Psoas muscle (tissue), 8 donors: ENCODE results near the gene TLR6. TPM values are rescaled to one million over a fixed set of nuclear protein-coding genes. Genes with fewer than 3 reads are reported as not detected.
"Not testable (repeated sequence)": the region's sequence is repeated elsewhere in the genome, so short reads cannot be mapped to it uniquely, and the experiment has no call there.

ENCODE experiments used
- ATAC-seq, 4 donors: fragments of 200-7000 bp; cut with Tn5 transposase; one replicate each; pipeline ENCODE4 v1.9.1; 2020; ENCODE audit warnings: moderate library complexity in 3 of 4, mild to moderate bottlenecking in 2 of 4
- DNase-seq, 2 donors: peaks; one replicate each; pipeline ENCODE4 v3.0.0-alpha.2; 2020
- H3K27ac ChIP-seq: fragments of 200-600 bp; one replicate; pipeline ENCODE4 v1.8.0; 2022
- H3K27me3 ChIP-seq, 3 donors: fragments of 200-600 bp in 1 of 3; one replicate each; pipeline versions ENCODE4 v1.6.1 to v1.8.0; 2013 to 2022; ENCODE audit warnings: low read length in 2 of 3, mild to moderate bottlenecking in 2 of 3, moderate library complexity in 1 of 3; ENCODE audit not compliant: insufficient read depth in 3 of 3
- H3K36me3 ChIP-seq, 2 donors: fragments of 200-600 bp in 1 of 2; one replicate each; pipeline versions ENCODE4 v1.6.1 to v1.8.0; 2013 to 2022; ENCODE audit warnings: low read depth in 1 of 2, mild to moderate bottlenecking in 1 of 2, moderate library complexity in 1 of 2; ENCODE audit not compliant: insufficient read depth in 1 of 2
- H3K4me1 ChIP-seq: fragments of 200-600 bp; one replicate; pipeline ENCODE4 v1.8.0; 2022
- H3K4me3 ChIP-seq: fragments of 200-600 bp; one replicate; pipeline ENCODE4 v1.8.0; 2022; ENCODE audit warnings: mild to moderate bottlenecking
- H3K9me3 ChIP-seq: fragments of 200-600 bp; one replicate; pipeline ENCODE4 v1.8.0; 2022
- CTCF ChIP-seq: fragments of 200-600 bp; IDR thresholded peaks from one replicate; pipeline ENCODE4 v1.8.0; 2022; ENCODE audit warnings: antibody characterized with exemption
- WGBS, 3 donors: extraction: QIAGEN DNeasy Blood & Tissue Kit; methylation state at CpG; one replicate each; pipeline versions ENCODE4 v1.1.6 to v1.1.7; 2013; 5-methylcytosine and 5-hydroxymethylcytosine counted together
- intact Hi-C, 2 donors: fragments of 100-400 bp; cut with DNase I; formaldehyde crosslinking; loops; one replicate each; pipeline versions ENCODE4 v1.11.0 to v1.14.2; 2022
- polyA plus RNA-seq, 3 donors: library from polyadenylated mRNA; stranded (reverse); fragments of 200-250 nt; gene quantifications; one replicate each; pipeline ENCODE4 v1.2.3, GENCODE V29; 2013
- total RNA-seq, 4 donors: library from RNA; stranded (reverse); fragmentation: NEBNext Ultra II Directional in 2 of 4; extraction: Animal tissue kit (Norgen Biotek cat#: 25700) in 2 of 4; gene quantifications; one replicate each; pipeline versions ENCODE4 v1.2.1 to v1.2.4, GENCODE V29; 2021 to 2023
- donor health status: healthy with polysubstance abuse.
- donor health status: DM: no; HTN: no; CAD: no; lungs with moderate emphysema.
- donor health status: Bipolar disorder and iron deficiency.
- donor health status: healthy.
- donor health status: DM: yes; HTN: yes; CAD: no.
- donor health status: DM: no; HTN: no; CAD: no.
- donor health status: DM: no; HTN: no; CAD: no.
- donor health status: DM: yes; HTN: yes; CAD: no.

TLR6 gene
- total and polyA plus RNA-seq, 7 donors = 0.12 to 1.3 (median 0.79) TPM

GRCh38 chr4:38780833-38781484 lies 75.7 kb downstream of the TLR6 start:
- intact Hi-C loops = loop anchor here in 1 of 2 donors (5.0 kb wide), 1 partner anchor 719 kb away; no protein-coding TSS in a partner anchor
- Histone ChIP-seq H3K27ac (no peak overlapping the region), H3K27me3 (no peaks in the 10 kb centered on the region), H3K4me1 (no peaks in the 10 kb centered on the region), H3K4me3 (no peak overlapping the region), H3K36me3 (no peaks in the 10 kb centered on the region), H3K9me3 (no peaks in the 10 kb centered on the region)
- no peak for ATAC-seq
- 92 to 96% (median 94%) methylated on average over 4 of the region's 4 CpGs for WGBS, 3 donors
- TF ChIP-seq CTCF = no peak
- no peak for DNase-seq

GRCh38 chr4:38779790-38780189 lies 76.8 kb downstream of the TLR6 start:
- Histone ChIP-seq H3K4me1 (no peaks in the 10 kb centered on the region), H3K36me3 (no peaks in the 10 kb centered on the region), H3K27me3 (no peaks in the 10 kb centered on the region), H3K9me3 (no peaks in the 10 kb centered on the region), H3K4me3 (no peak overlapping the region), H3K27ac (no peak overlapping the region)
- intact Hi-C loops = loop anchor here in 1 of 2 donors (5.0 kb wide), 1 partner anchor 717 kb away; no protein-coding TSS in a partner anchor
- DNase-seq (no peak), ATAC-seq (no peak)
- 69 to 79% (median 77%) methylated on average over 5 of the region's 5 CpGs for WGBS, 3 donors
- TF ChIP-seq CTCF = no peak

- DNase-seq, H3K36me3 ChIP-seq, H3K9me3 ChIP-seq, intact Hi-C loops, H3K27me3 ChIP-seq, ATAC-seq, H3K27ac ChIP-seq, H3K4me3 ChIP-seq, H3K4me1 ChIP-seq: not testable (repeated sequence)
- 74 to 86% (median 85%) methylated on average over 2 of the region's 2 CpGs for WGBS, 3 donors
Observed at GRCh38 chr4:38777925-38778324, 78.7 kb downstream of the TLR6 start.

- intact Hi-C loops = no loop called here
- no peak overlapping the region for H3K27ac ChIP-seq
- no peak for TF ChIP-seq CTCF
- no peaks in the 10 kb centered on the region for H3K36me3 ChIP-seq
- H3K4me3 ChIP-seq = no peak overlapping the region
- H3K27me3 ChIP-seq = no peaks in the 10 kb centered on the region
- H3K4me1 ChIP-seq = no peaks in the 10 kb centered on the region
- WGBS, 3 donors = 71 to 82% (median 79%) methylated on average over 2 of the region's 2 CpGs
- DNase-seq (no peak), ATAC-seq (no peak)
- H3K9me3 ChIP-seq = no peaks in the 10 kb centered on the region
Observed at GRCh38 chr4:38775326-38775725, 81.3 kb downstream of the TLR6 start.

- Histone ChIP-seq H3K4me1 (no peaks in the 10 kb centered on the region), H3K27me3 (no peaks in the 10 kb centered on the region), H3K4me3 (no peak overlapping the region), H3K27ac (no peak overlapping the region), H3K9me3 (no peaks in the 10 kb centered on the region), H3K36me3 (no peaks in the 10 kb centered on the region)
- ATAC-seq (no peak), DNase-seq (no peak)
- intact Hi-C loops = no loop called here
- 87 to 91% (median 90%) methylated on average over 8 of the region's 8 CpGs for WGBS, 3 donors
- no peak for TF ChIP-seq CTCF
Observed at GRCh38 chr4:38774181-38774955, 82.2 kb downstream of the TLR6 start.
